ENCODE data around the gene UBE2O. TPM values are rescaled to one million over a fixed set of nuclear protein-coding genes. Genes with fewer than 3 reads are reported as not detected.

The UBE2O gene
- total and polyA plus RNA-seq, 3 experiments from 2014 or later = 14.9 to 35.0 (median 33.6) TPM

DNA sequence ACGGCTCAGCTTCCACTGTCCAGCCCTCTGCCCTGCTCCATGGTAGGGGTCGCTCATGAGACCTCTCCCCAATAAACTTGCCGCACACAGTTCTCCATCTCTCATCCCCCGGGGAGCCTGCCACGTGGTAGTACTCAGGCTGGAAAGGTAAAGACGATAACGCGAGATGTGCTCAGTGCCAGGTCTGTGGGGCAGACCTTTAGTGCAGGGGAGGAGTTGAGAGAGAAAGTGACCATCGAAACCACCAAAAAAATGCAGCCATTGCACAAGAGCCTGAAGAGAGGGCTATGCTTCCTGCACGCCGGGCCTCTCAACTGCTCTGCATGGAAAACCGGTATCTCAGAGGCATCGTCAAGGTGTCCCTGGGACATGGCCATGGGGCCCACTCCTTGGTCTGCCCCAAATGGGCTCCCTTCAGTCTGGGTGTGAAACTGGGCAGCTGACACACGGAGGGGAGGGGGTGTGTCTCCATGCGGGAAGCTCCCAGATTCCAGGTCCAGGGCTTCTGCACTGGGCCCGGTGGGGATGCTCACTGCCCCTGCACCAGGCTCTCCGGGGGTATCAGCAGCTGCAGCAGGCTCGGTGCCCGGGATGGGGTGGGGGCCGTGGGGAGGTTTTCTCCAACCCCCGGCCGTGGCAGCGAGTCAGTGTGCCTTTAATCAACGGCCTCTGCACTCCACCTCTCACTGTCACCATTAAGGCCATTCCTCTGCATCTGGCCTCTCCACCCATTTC, 9.8 kb upstream of the UBE2O start:
- Mint-ChIP-seq H3K4me3 (no peak overlapping the region), H3K9me3 (no peaks in the 10 kb centered on the region), H3K36me3 (no peaks in the 10 kb centered on the region), H3K27me3 (no peaks in the 10 kb centered on the region), H3K27ac (no peak overlapping the region), H3K4me1 (peaks cover 0 to 5% (median 3%) of the 10 kb centered on the region in 3 donors)
- Histone ChIP-seq H3K27me3 (ENCODE audit: insufficient read depth, low read length, poor library complexity, severe bottlenecking) (no peaks in the 10 kb centered on the region), H3K36me3 (ENCODE audit: insufficient read depth, low read length) (no peaks in the 10 kb centered on the region), H3K27ac (ENCODE audit: low read depth, low read length) (no peak overlapping the region), H3K9me3 (ENCODE audit: low read length) (no peaks in the 10 kb centered on the region), H3K4me1 (ENCODE audit: insufficient read depth, low read length) (no peaks in the 10 kb centered on the region), H3K4me3 (ENCODE audit: low read length) (no peak overlapping the region)
- ChIA-PET POLR2A (no interaction called here), CTCF (interaction anchor here (0.9 to 2.7 kb wide), 5 partner anchors 9 to 60 kb away, joined by 3 to 11 read pairs (median 7); no protein-coding TSS in a partner anchor)
- no peak for DNase-seq

GRCh38 chr17:76461765-76462555, 9.0 kb upstream of the UBE2O start:
- Histone ChIP-seq H3K36me3 (ENCODE audit: insufficient read depth, low read length) (no peaks in the 10 kb centered on the region), H3K9me3 (ENCODE audit: low read length) (no peaks in the 10 kb centered on the region), H3K4me1 (ENCODE audit: insufficient read depth, low read length) (no peaks in the 10 kb centered on the region), H3K4me3 (ENCODE audit: low read length) (no peak overlapping the region), H3K27ac (ENCODE audit: low read depth, low read length) (no peak overlapping the region), H3K27me3 (ENCODE audit: insufficient read depth, low read length, poor library complexity, severe bottlenecking) (no peaks in the 10 kb centered on the region)
- ChIA-PET POLR2A (no interaction called here), CTCF (interaction anchor here (0.9 to 1.8 kb wide), 3 partner anchors 8 to 61 kb away, joined by 3 to 7 read pairs (median 3); no protein-coding TSS in a partner anchor)
- Mint-ChIP-seq H3K4me1 (peaks cover 0 to 5% (median 3%) of the 10 kb centered on the region in 3 donors), H3K27ac (peak overlapping the region in 2 of 8 donors; percentile 36 to 52), H3K27me3 (no peaks in the 10 kb centered on the region), H3K4me3 (no peak overlapping the region), H3K9me3 (no peaks in the 10 kb centered on the region), H3K36me3 (no peaks in the 10 kb centered on the region)
- DNase-seq = no peak

- POLR2A ChIA-PET = no interaction called here
- Histone ChIP-seq H3K4me1 (ENCODE audit: insufficient read depth, low read length) (no peaks in the 10 kb centered on the region), H3K27ac (ENCODE audit: low read depth, low read length) (no peak overlapping the region), H3K27me3 (ENCODE audit: insufficient read depth, low read length, poor library complexity, severe bottlenecking) (no peaks in the 10 kb centered on the region), H3K4me3 (ENCODE audit: low read length) (no peak overlapping the region), H3K36me3 (ENCODE audit: insufficient read depth, low read length) (no peaks in the 10 kb centered on the region), H3K9me3 (ENCODE audit: low read length) (no peaks in the 10 kb centered on the region)
- CTCF ChIA-PET = interaction anchor here (1.2 to 2.7 kb wide), 4 partner anchors 8 to 222 kb away, joined by 3 to 13 read pairs (median 10); partner anchors contain the start of gene AANAT
- Mint-ChIP-seq H3K4me3 (no peak overlapping the region), H3K9me3 (no peaks in the 10 kb centered on the region), H3K4me1 (no peaks in the 10 kb centered on the region), H3K27ac (no peak overlapping the region), H3K36me3 (no peaks in the 10 kb centered on the region), H3K27me3 (no peaks in the 10 kb centered on the region)
- DNase-seq = no peak
These were observed 6.7 kb upstream of the UBE2O start for GRCh38 chr17:76459674-76460073.

GRCh38 chr17:76458580-76459490, 5.9 kb upstream of the UBE2O start:
- Histone ChIP-seq H3K27me3 (ENCODE audit: insufficient read depth, low read length, poor library complexity, severe bottlenecking) (no peaks in the 10 kb centered on the region), H3K4me1 (ENCODE audit: insufficient read depth, low read length) (no peaks in the 10 kb centered on the region), H3K9me3 (ENCODE audit: low read length) (no peaks in the 10 kb centered on the region), H3K27ac (ENCODE audit: low read depth, low read length) (no peak overlapping the region), H3K4me3 (ENCODE audit: low read length) (no peak overlapping the region), H3K36me3 (ENCODE audit: insufficient read depth, low read length) (no peaks in the 10 kb centered on the region)
- CTCF ChIA-PET = interaction anchor here (1.1 to 2.7 kb wide), 8 partner anchors 8 to 222 kb away, joined by 3 to 13 read pairs (median 8); partner anchors contain the start of gene AANAT
- POLR2A ChIA-PET = interaction anchor here (0.8 kb wide), 1 partner anchor 56 kb away, joined by 3 read pairs; no protein-coding TSS in a partner anchor
- DNase-seq = no peak
- Mint-ChIP-seq H3K27ac (no peak overlapping the region), H3K4me3 (no peak overlapping the region), H3K27me3 (no peaks in the 10 kb centered on the region), H3K4me1 (no peaks in the 10 kb centered on the region), H3K9me3 (no peaks in the 10 kb centered on the region), H3K36me3 (no peaks in the 10 kb centered on the region)

DNA sequence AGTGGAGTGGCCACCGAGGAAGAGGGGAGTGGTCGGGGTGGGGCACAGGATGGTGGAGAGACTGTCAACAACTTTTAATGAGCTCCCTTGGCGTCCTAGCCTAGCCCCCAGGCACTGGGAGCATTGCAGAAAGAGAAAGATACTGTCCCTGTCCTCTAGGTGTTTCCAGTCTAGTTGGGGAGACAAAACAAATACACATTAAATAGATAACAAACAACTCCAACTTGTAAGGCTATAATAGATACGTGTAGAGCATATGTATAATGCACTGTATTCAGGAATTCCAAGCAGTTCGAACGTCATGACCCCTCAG, 435 bp upstream of the UBE2O start:
- H3K36me3 Mint-ChIP-seq = peaks cover 0 to 3% (median 2%) of the 10 kb centered on the region in 3 donors
- peaks cover 25 to 38% (median 38%) of the 10 kb centered on the region in 3 donors for H3K4me1 Mint-ChIP-seq
- Histone ChIP-seq H3K36me3 (ENCODE audit: insufficient read depth, low read length) (no peaks in the 10 kb centered on the region), H3K27ac (ENCODE audit: low read depth, low read length) (peak overlapping the region; percentile 45), H3K9me3 (ENCODE audit: low read length) (no peaks in the 10 kb centered on the region), H3K4me1 (ENCODE audit: insufficient read depth, low read length) (peaks cover 15% of the 10 kb centered on the region), H3K27me3 (ENCODE audit: insufficient read depth, low read length, poor library complexity, severe bottlenecking) (no peaks in the 10 kb centered on the region), H3K4me3 (ENCODE audit: low read length) (peak overlapping the region; percentile 3)
- no peak for DNase-seq
- ChIA-PET POLR2A (interaction anchor here (1.0 to 1.6 kb wide), 3 partner anchors 14 to 189 kb away, joined by 3 to 4 read pairs (median 3); partner anchors contain the start of gene RHBDF2), CTCF (interaction anchor here (0.5 to 1.7 kb wide), 17 partner anchors 9 to 668 kb away, joined by 3 to 9 read pairs (median 3); partner anchors contain the start of gene AANAT)
- no peaks in the 10 kb centered on the region for H3K9me3 Mint-ChIP-seq
- peak overlapping the region; percentile 27 to 88 (median 80) for H3K4me3 Mint-ChIP-seq
- no peaks in the 10 kb centered on the region for H3K27me3 Mint-ChIP-seq
- peak overlapping the region; percentile 31 to 98 (median 94) for H3K27ac Mint-ChIP-seq

DNA sequence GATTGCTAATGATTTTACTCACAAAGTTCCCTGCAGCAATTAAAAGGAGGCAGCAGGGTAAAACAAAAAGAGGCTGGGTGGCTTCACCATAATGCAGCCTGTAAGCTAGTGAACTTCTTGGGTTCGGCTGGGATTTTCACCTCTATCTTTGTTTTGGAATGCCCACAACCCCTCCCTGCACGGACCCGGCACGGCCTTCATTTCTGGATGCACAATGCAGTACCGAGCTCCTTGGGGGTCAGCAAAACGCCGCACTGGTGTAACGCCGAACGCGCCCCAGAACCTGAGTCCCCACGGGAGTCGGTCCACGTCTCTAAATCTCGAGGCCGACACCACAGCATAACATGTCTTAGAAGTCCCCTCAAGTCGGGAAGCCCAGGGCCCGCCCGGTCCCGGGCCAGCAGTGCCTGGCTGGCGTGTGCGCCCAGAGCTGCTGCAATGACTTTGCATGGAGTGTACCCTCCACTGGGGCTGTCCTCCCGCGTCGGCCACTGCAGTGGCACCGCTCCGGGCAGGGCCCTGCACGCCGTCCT, 759 bp downstream of the UBE2O start:
- Histone ChIP-seq H3K4me3 (ENCODE audit: low read length) (peak overlapping the region; percentile 63), H3K9me3 (ENCODE audit: low read length) (no peaks in the 10 kb centered on the region), H3K27ac (ENCODE audit: low read depth, low read length) (peak overlapping the region; percentile 73), H3K4me1 (ENCODE audit: insufficient read depth, low read length) (peaks cover 21% of the 10 kb centered on the region), H3K36me3 (ENCODE audit: insufficient read depth, low read length) (no peaks in the 10 kb centered on the region), H3K27me3 (ENCODE audit: insufficient read depth, low read length, poor library complexity, severe bottlenecking) (no peaks in the 10 kb centered on the region)
- POLR2A ChIA-PET = no interaction called here
- Mint-ChIP-seq H3K4me3 (peak overlapping the region; percentile 27 to 94 (median 88)), H3K27me3 (no peaks in the 10 kb centered on the region), H3K9me3 (no peaks in the 10 kb centered on the region), H3K27ac (peak overlapping the region in 7 of 8 donors; percentile 46 to 88 (median 85)), H3K36me3 (peaks cover 0 to 4% (median 3%) of the 10 kb centered on the region in 3 donors), H3K4me1 (peaks cover 36 to 50% (median 50%) of the 10 kb centered on the region in 3 donors)
- peak in 2 of 5 donors; percentile 15 to 18 for DNase-seq
- CTCF ChIA-PET = interaction anchor here (1.3 to 1.6 kb wide), 3 partner anchors 16 to 106 kb away, joined by 3 read pairs; no protein-coding TSS in a partner anchor

GRCh38 chr17:76451506-76451905, 1.4 kb downstream of the UBE2O start:
- Mint-ChIP-seq H3K36me3 (peaks cover 0 to 4% (median 3%) of the 10 kb centered on the region in 3 donors), H3K9me3 (no peaks in the 10 kb centered on the region), H3K27ac (peak overlapping the region in 5 of 8 donors; percentile 4 to 83 (median 33)), H3K4me1 (peaks cover 36 to 57% (median 54%) of the 10 kb centered on the region in 3 donors), H3K4me3 (peak overlapping the region; percentile 27 to 94 (median 88)), H3K27me3 (no peaks in the 10 kb centered on the region)
- Histone ChIP-seq H3K27ac (ENCODE audit: low read depth, low read length) (no peak overlapping the region), H3K9me3 (ENCODE audit: low read length) (no peaks in the 10 kb centered on the region), H3K27me3 (ENCODE audit: insufficient read depth, low read length, poor library complexity, severe bottlenecking) (no peaks in the 10 kb centered on the region), H3K4me1 (ENCODE audit: insufficient read depth, low read length) (peaks cover 26% of the 10 kb centered on the region), H3K4me3 (ENCODE audit: low read length) (peak overlapping the region; percentile 63), H3K36me3 (ENCODE audit: insufficient read depth, low read length) (no peaks in the 10 kb centered on the region)
- ChIA-PET POLR2A (no interaction called here), CTCF (interaction anchor here (1.5 kb wide), 1 partner anchor 54 kb away, joined by 4 read pairs; no protein-coding TSS in a partner anchor)
- DNase-seq = no peak

Data from CD8-positive, alpha-beta memory T cell (primary cell).